Measurements from ENCODE around the gene KCNJ16.
"Not testable (repeated sequence)": the region's sequence is repeated elsewhere in the genome, so short reads cannot be mapped to it uniquely, and the experiment has no call there.

KCNJ16 gene

GRCh38 chr17:70041540-70041939 lies 33.5 kb upstream of the KCNJ16 start:
- no peaks in the 10 kb centered on the region for H3K36me3 ChIP-seq (ENCODE audit: control insufficient read depth, insufficient read depth, low read length)
- no peaks in the 10 kb centered on the region for H3K27me3 ChIP-seq (replicated peaks; ENCODE audit: control insufficient read depth, insufficient read depth, low read length, poor library complexity, severe bottlenecking)
- no peak overlapping the region for H3K27ac ChIP-seq (ENCODE audit: insufficient read depth, low read length, poor library complexity, severe bottlenecking)
- no peaks in the 10 kb centered on the region for H3K9me3 ChIP-seq (ENCODE audit: control insufficient read depth, low read length)
- H3K4me1 ChIP-seq (ENCODE audit: control insufficient read depth, insufficient read depth, low read length, poor library complexity, severe bottlenecking): no peaks in the 10 kb centered on the region
- H3K4me3 ChIP-seq (ENCODE audit: insufficient read depth, low read depth, low read length, poor library complexity, severe bottlenecking): no peak overlapping the region
- DNase-seq: no peak

DNA sequence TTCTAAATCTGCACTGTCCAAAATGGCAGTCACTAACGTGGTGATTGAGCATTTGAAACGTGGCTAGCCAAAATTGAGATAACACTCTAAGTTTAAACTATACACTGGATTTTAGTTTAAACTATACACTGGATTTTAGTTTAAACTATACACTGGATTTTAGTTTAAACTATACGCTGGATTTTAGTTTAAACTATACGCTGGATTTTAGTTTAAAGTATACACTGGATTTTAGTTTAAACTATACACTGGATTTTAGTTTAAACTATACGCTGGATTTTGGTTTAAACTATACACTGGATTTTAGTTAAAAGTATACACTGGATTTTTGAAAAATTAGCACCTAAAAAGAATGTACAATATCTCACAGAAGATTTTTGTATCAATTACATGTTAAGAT lies 29.2 kb upstream of the KCNJ16 start:
- not testable (repeated sequence) for H3K27me3 ChIP-seq (replicated peaks; ENCODE audit: control insufficient read depth, insufficient read depth, low read length, poor library complexity, severe bottlenecking); H3K9me3 ChIP-seq (ENCODE audit: control insufficient read depth, low read length); DNase-seq; H3K4me1 ChIP-seq (ENCODE audit: control insufficient read depth, insufficient read depth, low read length, poor library complexity, severe bottlenecking); H3K4me3 ChIP-seq (ENCODE audit: insufficient read depth, low read depth, low read length, poor library complexity, severe bottlenecking); H3K36me3 ChIP-seq (ENCODE audit: control insufficient read depth, insufficient read depth, low read length); H3K27ac ChIP-seq (ENCODE audit: insufficient read depth, low read length, poor library complexity, severe bottlenecking)

- no peaks in the 10 kb centered on the region for H3K36me3 ChIP-seq (ENCODE audit: control insufficient read depth, insufficient read depth, low read length)
- H3K27me3 ChIP-seq (replicated peaks; ENCODE audit: control insufficient read depth, insufficient read depth, low read length, poor library complexity, severe bottlenecking): no peaks in the 10 kb centered on the region
- H3K27ac ChIP-seq (ENCODE audit: insufficient read depth, low read length, poor library complexity, severe bottlenecking): no peak overlapping the region
- no peak overlapping the region for H3K4me3 ChIP-seq (ENCODE audit: insufficient read depth, low read depth, low read length, poor library complexity, severe bottlenecking)
- no peaks in the 10 kb centered on the region for H3K4me1 ChIP-seq (ENCODE audit: control insufficient read depth, insufficient read depth, low read length, poor library complexity, severe bottlenecking)
- no peak for DNase-seq
- no peaks in the 10 kb centered on the region for H3K9me3 ChIP-seq (ENCODE audit: control insufficient read depth, low read length)
Measured at GRCh38 chr17:70047619-70048419, 27.2 kb upstream of the KCNJ16 start.

GRCh38 chr17:70049801-70050591 lies 25.0 kb upstream of the KCNJ16 start:
- no peaks in the 10 kb centered on the region for H3K27me3 ChIP-seq (replicated peaks; ENCODE audit: control insufficient read depth, insufficient read depth, low read length, poor library complexity, severe bottlenecking)
- no peaks in the 10 kb centered on the region for H3K9me3 ChIP-seq (ENCODE audit: control insufficient read depth, low read length)
- no peak overlapping the region for H3K4me3 ChIP-seq (ENCODE audit: insufficient read depth, low read depth, low read length, poor library complexity, severe bottlenecking)
- no peaks in the 10 kb centered on the region for H3K4me1 ChIP-seq (ENCODE audit: control insufficient read depth, insufficient read depth, low read length, poor library complexity, severe bottlenecking)
- no peak overlapping the region for H3K27ac ChIP-seq (ENCODE audit: insufficient read depth, low read length, poor library complexity, severe bottlenecking)
- DNase-seq: no peak
- H3K36me3 ChIP-seq (ENCODE audit: control insufficient read depth, insufficient read depth, low read length): no peaks in the 10 kb centered on the region

GRCh38 chr17:70050931-70051330 lies 24.1 kb upstream of the KCNJ16 start:
- no peak for DNase-seq
- Histone ChIP-seq H3K27ac (ENCODE audit: insufficient read depth, low read length, poor library complexity, severe bottlenecking) (no peak overlapping the region), H3K9me3 (ENCODE audit: control insufficient read depth, low read length) (no peaks in the 10 kb centered on the region)

DNA sequence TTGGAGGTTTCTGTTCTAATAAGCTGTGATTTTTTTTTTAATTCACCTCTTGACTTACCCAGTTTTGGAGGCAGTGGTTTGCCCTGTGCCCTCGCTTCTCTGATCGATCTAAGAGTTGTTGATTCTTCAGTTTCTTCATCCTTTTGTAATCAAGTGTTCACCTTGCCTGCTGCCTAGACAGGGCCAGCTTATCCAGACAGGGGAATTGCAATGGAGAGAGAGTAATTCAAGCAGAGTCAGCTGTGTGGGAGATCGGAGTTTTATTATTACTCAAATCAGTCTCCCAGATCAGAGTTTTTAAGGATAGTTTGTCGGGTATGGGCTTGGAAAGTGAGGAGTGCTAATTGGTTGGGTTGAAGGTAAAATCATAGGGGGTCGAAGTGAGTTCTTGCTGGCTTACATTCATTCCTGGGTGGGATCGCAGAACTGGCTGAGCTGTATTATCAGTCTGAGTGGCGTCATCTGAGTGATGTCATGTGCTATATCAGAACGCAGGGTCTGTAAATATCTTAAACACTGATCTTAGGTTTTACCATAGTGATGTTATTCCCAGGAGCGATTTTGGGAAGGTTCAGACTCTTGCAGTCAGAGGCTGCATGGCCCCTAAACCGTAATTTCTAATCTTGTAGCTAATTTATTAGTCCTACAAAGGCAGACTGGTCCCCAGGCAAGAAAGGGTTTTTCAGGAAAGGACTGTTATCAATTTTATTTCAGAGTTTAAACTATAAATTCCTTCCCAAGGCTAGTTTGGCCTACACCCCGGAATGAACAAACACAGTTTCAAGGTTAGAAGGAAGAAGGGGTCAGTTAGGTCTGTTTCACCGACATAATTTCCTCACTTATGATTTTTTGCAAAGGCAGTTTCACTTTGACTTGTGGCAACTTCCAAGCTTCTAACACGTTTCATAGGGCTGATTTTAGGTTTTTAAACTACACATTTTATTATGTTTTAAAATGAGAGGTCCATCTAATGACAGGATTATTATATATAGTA lies 21.5 kb upstream of the KCNJ16 start:
- H3K27ac ChIP-seq (ENCODE audit: insufficient read depth, low read length, poor library complexity, severe bottlenecking): no peak overlapping the region

More at GRCh38 chr17:70050931-70051330, 24.1 kb upstream of the KCNJ16 start:
- no peak overlapping the region for H3K4me3 ChIP-seq (ENCODE audit: insufficient read depth, low read depth, low read length, poor library complexity, severe bottlenecking)
- H3K36me3 ChIP-seq (ENCODE audit: control insufficient read depth, insufficient read depth, low read length): no peaks in the 10 kb centered on the region
- H3K4me1 ChIP-seq (ENCODE audit: control insufficient read depth, insufficient read depth, low read length, poor library complexity, severe bottlenecking): no peaks in the 10 kb centered on the region
- H3K27me3 ChIP-seq (replicated peaks; ENCODE audit: control insufficient read depth, insufficient read depth, low read length, poor library complexity, severe bottlenecking): no peaks in the 10 kb centered on the region

DNA sequence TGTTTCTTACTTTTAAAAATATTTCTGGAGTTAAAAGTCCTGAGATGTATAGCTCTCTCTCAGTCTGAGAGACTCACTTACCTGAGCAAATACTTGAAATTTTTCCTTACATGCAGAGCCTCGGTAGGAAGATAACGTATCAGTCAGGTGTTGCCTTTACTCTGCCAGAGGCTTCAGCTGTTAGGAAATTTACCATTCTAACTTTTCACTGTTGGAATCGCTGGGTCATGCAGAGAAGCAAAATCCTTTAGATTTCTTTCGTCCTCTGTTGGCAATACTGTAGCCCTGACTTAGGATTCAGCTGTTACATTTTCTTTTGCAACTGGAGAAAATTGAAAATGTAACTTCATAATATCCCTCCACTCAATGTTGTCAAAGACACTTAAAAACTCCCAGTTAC lies 20.0 kb upstream of the KCNJ16 start:
- Histone ChIP-seq H3K4me3 (ENCODE audit: insufficient read depth, low read depth, low read length, poor library complexity, severe bottlenecking) (no peak overlapping the region), H3K27me3 (replicated peaks; ENCODE audit: control insufficient read depth, insufficient read depth, low read length, poor library complexity, severe bottlenecking) (no peaks in the 10 kb centered on the region), H3K36me3 (ENCODE audit: control insufficient read depth, insufficient read depth, low read length) (no peaks in the 10 kb centered on the region), H3K4me1 (ENCODE audit: control insufficient read depth, insufficient read depth, low read length, poor library complexity, severe bottlenecking) (no peaks in the 10 kb centered on the region), H3K9me3 (ENCODE audit: control insufficient read depth, low read length) (no peaks in the 10 kb centered on the region), H3K27ac (ENCODE audit: insufficient read depth, low read length, poor library complexity, severe bottlenecking) (no peak overlapping the region)
- DNase-seq: no peak

More for the DNA sequence above, 21.5 kb upstream of the KCNJ16 start:
- Histone ChIP-seq H3K36me3 (ENCODE audit: control insufficient read depth, insufficient read depth, low read length) (no peaks in the 10 kb centered on the region), H3K4me3 (ENCODE audit: insufficient read depth, low read depth, low read length, poor library complexity, severe bottlenecking) (no peak overlapping the region), H3K9me3 (ENCODE audit: control insufficient read depth, low read length) (no peaks in the 10 kb centered on the region), H3K27me3 (replicated peaks; ENCODE audit: control insufficient read depth, insufficient read depth, low read length, poor library complexity, severe bottlenecking) (no peaks in the 10 kb centered on the region), H3K4me1 (ENCODE audit: control insufficient read depth, insufficient read depth, low read length, poor library complexity, severe bottlenecking) (no peaks in the 10 kb centered on the region)
- DNase-seq: no peak

DNA sequence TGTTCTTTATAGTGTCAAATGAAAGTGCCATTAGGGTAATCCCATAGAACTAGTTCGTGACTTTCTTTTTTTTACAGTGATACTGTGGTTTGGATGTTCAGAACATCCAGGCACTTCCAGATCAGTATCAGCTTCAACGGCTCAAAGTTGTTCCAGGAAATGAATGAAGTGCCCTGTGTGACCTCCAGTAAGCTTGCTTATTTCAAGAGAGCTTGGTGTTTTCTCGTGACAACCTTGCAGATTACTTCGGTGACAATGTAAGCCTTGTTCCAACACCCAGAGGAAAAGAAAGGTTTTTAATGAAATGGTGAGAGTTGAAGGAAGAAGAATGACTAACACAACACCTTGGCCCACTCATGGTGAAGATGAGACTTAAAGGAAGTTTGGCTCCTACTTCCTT lies 16.0 kb upstream of the KCNJ16 start:
- H3K36me3 ChIP-seq (ENCODE audit: control insufficient read depth, insufficient read depth, low read length): no peaks in the 10 kb centered on the region
- H3K27me3 ChIP-seq (replicated peaks; ENCODE audit: control insufficient read depth, insufficient read depth, low read length, poor library complexity, severe bottlenecking): no peaks in the 10 kb centered on the region
- H3K4me3 ChIP-seq (ENCODE audit: insufficient read depth, low read depth, low read length, poor library complexity, severe bottlenecking): no peak overlapping the region
- no peak for DNase-seq
- H3K4me1 ChIP-seq (ENCODE audit: control insufficient read depth, insufficient read depth, low read length, poor library complexity, severe bottlenecking): no peaks in the 10 kb centered on the region
- no peaks in the 10 kb centered on the region for H3K9me3 ChIP-seq (ENCODE audit: control insufficient read depth, low read length)
- H3K27ac ChIP-seq (ENCODE audit: insufficient read depth, low read length, poor library complexity, severe bottlenecking): no peak overlapping the region

DNA sequence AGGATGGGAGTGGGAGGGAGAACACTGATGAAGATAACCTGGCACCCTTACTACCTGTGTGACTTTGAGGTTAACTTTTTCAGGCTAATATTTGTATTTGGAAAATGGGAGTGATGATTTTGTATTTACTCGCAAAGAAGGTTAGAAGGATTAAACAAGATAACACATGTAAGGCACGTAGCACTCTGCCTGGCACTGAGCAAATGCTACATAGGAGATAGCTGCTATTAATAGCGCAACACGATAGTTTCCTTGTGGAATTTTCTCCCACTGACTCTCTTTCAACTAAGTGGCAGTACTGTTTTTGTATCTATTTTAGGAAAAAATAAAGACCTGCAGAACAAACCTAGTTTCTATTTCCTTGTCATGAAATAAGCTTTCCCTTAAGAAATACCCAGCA lies 15.4 kb upstream of the KCNJ16 start:
- Histone ChIP-seq H3K27me3 (replicated peaks; ENCODE audit: control insufficient read depth, insufficient read depth, low read length, poor library complexity, severe bottlenecking) (no peaks in the 10 kb centered on the region), H3K4me3 (ENCODE audit: insufficient read depth, low read depth, low read length, poor library complexity, severe bottlenecking) (no peak overlapping the region), H3K27ac (ENCODE audit: insufficient read depth, low read length, poor library complexity, severe bottlenecking) (no peak overlapping the region), H3K4me1 (ENCODE audit: control insufficient read depth, insufficient read depth, low read length, poor library complexity, severe bottlenecking) (no peaks in the 10 kb centered on the region), H3K36me3 (ENCODE audit: control insufficient read depth, insufficient read depth, low read length) (no peaks in the 10 kb centered on the region), H3K9me3 (ENCODE audit: control insufficient read depth, low read length) (no peaks in the 10 kb centered on the region)
- DNase-seq: no peak

Data from effector memory CD4-positive, alpha-beta T cell (primary cell).